Cardiac muscle cell (in vitro differentiated cells and primary cell): ENCODE data around the gene CUEDC1. TPM values are rescaled to one million over a fixed set of nuclear protein-coding genes. Genes with fewer than 3 reads are reported as not detected.
A peak's percentile ranks its signal among the peaks of the same experiment; 100 is the strongest.

ENCODE experiments used
- DNase-seq, 2 donors: peaks; one replicate each; pipeline versions ENCODE4 v3.0.0 to v3.0.0-alpha.2; 2010 to 2017; ENCODE audit warnings: low read depth in 1 of 2, low spot score in 1 of 2
- H3K27ac ChIP-seq: fragments of 200-600 bp; sonication (generic); 2 replicates; pipeline ENCODE4 v1.5.1; 2016
- H3K27me3 ChIP-seq: fragments of 200-600 bp; sonication (generic); 2 replicates; pipeline ENCODE4 v1.6.0; 2016; ENCODE audit warnings: control low read depth
- H3K36me3 ChIP-seq: fragments of 200-600 bp; sonication (generic); 2 replicates; pipeline ENCODE4 v1.5.1; 2016; ENCODE audit warnings: control low read depth
- H3K4me1 ChIP-seq: fragments of 200-600 bp; sonication (generic); 2 replicates; pipeline ENCODE4 v1.8.1; 2017; ENCODE audit warnings: low read depth, mild to moderate bottlenecking, mixed run types
- H3K4me3 ChIP-seq: fragments of 200-600 bp; sonication (generic); 2 replicates; pipeline ENCODE4 v1.5.1; 2016; ENCODE audit warnings: mild to moderate bottlenecking
- H3K9me3 ChIP-seq: fragments of 200-600 bp; sonication (generic); 2 replicates; pipeline ENCODE4 v1.5.1; 2017; ENCODE audit warnings: low read depth, mild to moderate bottlenecking, control low read depth
- polyA plus RNA-seq: library from polyadenylated mRNA; unstranded; fragments of >200 nt; fragmentation: Nextera tagmentation; extraction: Ambion mirVana; gene quantifications from 2 replicates; pipeline ENCODE4 v1.2.1, GENCODE V29; 2016
- total RNA-seq: library from RNA; depleted of rRNA; stranded (reverse); fragments of >200 nt; gene quantifications from 2 replicates; pipeline ENCODE4 v1.2.3, GENCODE V29; 2016
- TF ChIP-seq, protein P1 (sequence below): IDR thresholded peaks from 2 replicates; pipeline ENCODE4 v1.5.1; 2012; ENCODE audit warnings: low read depth, mild to moderate bottlenecking, low read length

The CUEDC1 gene
- total and polyA plus RNA-seq, 2 experiments from 2014 or later: 10.9 to 18.3 TPM

GRCh38 chr17:57880086-57880456 is 75.1 kb downstream of the CUEDC1 start:
- TF ChIP-seq, protein P1, sequence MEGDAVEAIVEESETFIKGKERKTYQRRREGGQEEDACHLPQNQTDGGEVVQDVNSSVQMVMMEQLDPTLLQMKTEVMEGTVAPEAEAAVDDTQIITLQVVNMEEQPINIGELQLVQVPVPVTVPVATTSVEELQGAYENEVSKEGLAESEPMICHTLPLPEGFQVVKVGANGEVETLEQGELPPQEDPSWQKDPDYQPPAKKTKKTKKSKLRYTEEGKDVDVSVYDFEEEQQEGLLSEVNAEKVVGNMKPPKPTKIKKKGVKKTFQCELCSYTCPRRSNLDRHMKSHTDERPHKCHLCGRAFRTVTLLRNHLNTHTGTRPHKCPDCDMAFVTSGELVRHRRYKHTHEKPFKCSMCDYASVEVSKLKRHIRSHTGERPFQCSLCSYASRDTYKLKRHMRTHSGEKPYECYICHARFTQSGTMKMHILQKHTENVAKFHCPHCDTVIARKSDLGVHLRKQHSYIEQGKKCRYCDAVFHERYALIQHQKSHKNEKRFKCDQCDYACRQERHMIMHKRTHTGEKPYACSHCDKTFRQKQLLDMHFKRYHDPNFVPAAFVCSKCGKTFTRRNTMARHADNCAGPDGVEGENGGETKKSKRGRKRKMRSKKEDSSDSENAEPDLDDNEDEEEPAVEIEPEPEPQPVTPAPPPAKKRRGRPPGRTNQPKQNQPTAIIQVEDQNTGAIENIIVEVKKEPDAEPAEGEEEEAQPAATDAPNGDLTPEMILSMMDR: no peak
- H3K27ac ChIP-seq: no peak overlapping the region
- peaks cover 22% of the 10 kb centered on the region for H3K4me1 ChIP-seq

DNA sequence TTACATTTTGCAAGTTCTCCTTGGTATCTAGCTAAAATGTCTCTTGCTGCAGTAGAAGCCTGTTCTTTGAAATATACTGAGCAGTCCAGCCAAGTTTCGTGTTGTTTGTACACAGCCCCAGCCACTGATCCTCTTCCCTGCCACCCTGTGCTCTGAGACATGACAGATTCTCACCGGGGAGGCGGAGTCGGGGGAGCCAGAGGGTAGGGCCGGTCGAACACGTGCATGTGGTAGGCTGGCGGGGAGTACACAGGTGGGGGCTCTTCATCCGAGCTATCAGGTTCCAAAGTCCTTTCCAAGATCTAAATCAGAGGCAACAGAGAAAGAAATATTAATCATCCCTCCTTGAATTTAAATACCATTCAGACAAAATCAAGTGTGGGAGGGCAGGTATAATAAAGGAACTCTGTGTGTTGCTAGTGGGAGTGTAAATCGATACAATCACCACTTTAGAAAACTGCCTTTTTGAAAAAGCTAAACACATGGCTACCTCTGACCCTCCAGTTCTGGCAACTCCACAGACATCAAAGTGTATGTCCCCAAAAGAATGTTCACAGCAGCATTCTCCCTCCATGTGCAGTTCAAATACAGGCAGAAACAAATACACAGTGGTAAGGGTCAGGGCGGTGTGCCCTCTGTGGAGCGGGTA is 75.7 kb downstream of the CUEDC1 start:
- no peak for DNase-seq
- Histone ChIP-seq H3K9me3 (no peaks in the 10 kb centered on the region), H3K4me3 (no peak overlapping the region), H3K4me1 (peaks cover 27% of the 10 kb centered on the region), H3K27me3 (no peaks in the 10 kb centered on the region), H3K36me3 (no peaks in the 10 kb centered on the region), H3K27ac (no peak overlapping the region)
- TF ChIP-seq, protein P1: no peak

More at GRCh38 chr17:57880086-57880456, 75.1 kb downstream of the CUEDC1 start:
- H3K4me3 ChIP-seq: no peak overlapping the region
- DNase-seq: no peak
- H3K9me3 ChIP-seq: no peaks in the 10 kb centered on the region
- no peaks in the 10 kb centered on the region for H3K27me3 ChIP-seq
- no peaks in the 10 kb centered on the region for H3K36me3 ChIP-seq

- DNase-seq: no peak
- no peak overlapping the region for H3K27ac ChIP-seq
- H3K36me3 ChIP-seq: no peaks in the 10 kb centered on the region
- no peak overlapping the region for H3K4me3 ChIP-seq
- H3K4me1 ChIP-seq: peaks cover 37% of the 10 kb centered on the region
- no peaks in the 10 kb centered on the region for H3K27me3 ChIP-seq
- TF ChIP-seq, protein P1: no peak
- H3K9me3 ChIP-seq: no peaks in the 10 kb centered on the region
Measured at GRCh38 chr17:57877803-57878377, 77.3 kb downstream of the CUEDC1 start.

DNA sequence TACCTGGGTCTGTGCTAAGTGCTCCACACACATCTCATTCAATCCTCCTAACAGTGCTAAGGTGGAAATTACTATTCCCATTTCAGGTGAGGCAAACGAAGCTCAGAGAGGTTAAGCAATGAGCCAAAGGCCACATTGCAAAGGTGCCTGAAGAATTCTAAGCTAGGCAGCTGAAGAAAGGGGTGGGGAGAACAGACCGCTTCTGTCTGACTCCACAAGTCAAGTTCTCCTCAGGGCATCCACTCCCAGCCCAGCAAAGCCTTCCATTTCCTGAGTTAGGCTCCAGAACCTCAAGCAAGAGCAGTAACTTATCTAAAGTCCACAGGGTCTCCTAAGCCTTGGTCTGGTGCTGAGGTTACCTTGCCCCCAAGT is 78.4 kb downstream of the CUEDC1 start:
- Histone ChIP-seq H3K4me1 (peaks cover 37% of the 10 kb centered on the region), H3K4me3 (no peak overlapping the region), H3K27ac (peak overlapping the region; percentile 87), H3K27me3 (no peaks in the 10 kb centered on the region), H3K36me3 (no peaks in the 10 kb centered on the region), H3K9me3 (no peaks in the 10 kb centered on the region)
- TF ChIP-seq, protein P1: no peak
- DNase-seq: no peak

GRCh38 chr17:57876023-57876865 is 79.0 kb downstream of the CUEDC1 start:
- Histone ChIP-seq H3K36me3 (no peaks in the 10 kb centered on the region), H3K27me3 (no peaks in the 10 kb centered on the region), H3K27ac (peak overlapping the region; percentile 87), H3K4me1 (peaks cover 37% of the 10 kb centered on the region), H3K4me3 (no peak overlapping the region), H3K9me3 (no peaks in the 10 kb centered on the region)
- TF ChIP-seq, protein P1: no peak
- no peak for DNase-seq
